GM12891 (cell line): ENCODE data around the gene HS3ST3B1.

ENCODE experiments used
- DNase-seq: peaks from one replicate; pipeline ENCODE4 v3.0.0; 2011; ENCODE audit warnings: low spot score; ENCODE audit not compliant: insufficient read length
- FAIRE-seq: peaks from 2 replicates; lab custom pipeline; 2011; peaks lifted over from hg19 to GRCh38; lab: Jason Lieb, UNC
- PAX5 ChIP-seq: IDR thresholded peaks from 2 replicates; pipeline ENCODE4 v1.6.1; 2011; ENCODE audit warnings: low read length, moderate library complexity, mild to moderate bottlenecking; ENCODE audit not compliant: insufficient read depth, severe bottlenecking
- POLR2A ChIP-seq: IDR thresholded peaks from 2 replicates; pipeline ENCODE4 v1.6.1; 2011; ENCODE audit warnings: low read depth, low read length, control low read depth
- POLR2AphosphoS5 ChIP-seq: IDR thresholded peaks from 2 replicates; pipeline ENCODE4 v1.6.1; 2011; ENCODE audit warnings: low read depth, low read length, control low read depth
- POU2F2 ChIP-seq: IDR thresholded peaks from 2 replicates; pipeline ENCODE4 v1.6.1; 2011; ENCODE audit warnings: low read depth, mild to moderate bottlenecking, control low read depth, low read length, moderate library complexity
- SPI1 ChIP-seq: IDR thresholded peaks from 2 replicates; pipeline ENCODE4 v1.6.1; 2011; ENCODE audit warnings: low read depth, low read length, control low read depth
- TAF1 ChIP-seq: IDR thresholded peaks from 2 replicates; pipeline ENCODE4 v1.6.1; 2011; ENCODE audit warnings: low read depth, low read length, control low read depth

The HS3ST3B1 gene

DNA sequence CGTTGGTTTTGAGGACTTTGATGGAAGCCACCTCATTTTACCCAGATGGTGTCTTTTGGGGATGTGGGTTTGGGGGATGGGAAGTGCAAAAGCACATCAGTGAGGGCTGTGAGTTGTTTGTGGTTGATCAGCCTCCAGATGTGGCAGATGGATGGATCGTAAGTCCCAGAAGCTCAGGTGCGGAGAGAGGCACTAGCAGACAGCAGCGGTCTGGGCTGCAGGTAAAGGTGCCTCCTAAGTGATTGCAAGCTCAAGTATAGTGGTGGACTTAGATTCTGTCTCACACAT lies 18.0 kb downstream of the HS3ST3B1 start:
- FAIRE-seq (no peak), DNase-seq (no peak)
- no peak for TF ChIP-seq SPI1
- TF ChIP-seq TAF1, result no peak
- TF ChIP-seq POLR2AphosphoS5, result no peak
- TF ChIP-seq POLR2A, result no peak
- TF ChIP-seq PAX5, result no peak
- TF ChIP-seq POU2F2, result no peak

DNA sequence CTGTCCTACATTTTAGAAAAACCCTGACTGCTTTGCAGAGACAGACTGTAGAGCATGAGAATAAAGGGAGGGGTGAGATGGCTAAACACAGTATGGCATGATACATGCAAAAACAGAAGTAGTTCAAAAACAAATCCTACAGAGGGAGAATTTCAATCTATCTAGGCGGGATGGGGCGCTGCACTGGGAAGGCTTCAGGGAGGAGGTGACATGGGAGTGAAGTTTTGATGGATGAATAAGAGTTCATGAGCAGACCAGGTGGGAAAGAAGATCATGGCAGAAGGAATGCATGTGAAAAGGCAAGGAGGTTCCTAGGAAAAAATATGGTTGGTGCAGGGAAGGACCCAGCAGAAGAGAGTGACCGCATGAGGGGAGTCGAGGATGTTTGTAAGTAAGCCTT lies 19.2 kb downstream of the HS3ST3B1 start:
- TF ChIP-seq PAX5, result no peak
- no peak for TF ChIP-seq POU2F2
- FAIRE-seq (no peak), DNase-seq (no peak)

DNA sequence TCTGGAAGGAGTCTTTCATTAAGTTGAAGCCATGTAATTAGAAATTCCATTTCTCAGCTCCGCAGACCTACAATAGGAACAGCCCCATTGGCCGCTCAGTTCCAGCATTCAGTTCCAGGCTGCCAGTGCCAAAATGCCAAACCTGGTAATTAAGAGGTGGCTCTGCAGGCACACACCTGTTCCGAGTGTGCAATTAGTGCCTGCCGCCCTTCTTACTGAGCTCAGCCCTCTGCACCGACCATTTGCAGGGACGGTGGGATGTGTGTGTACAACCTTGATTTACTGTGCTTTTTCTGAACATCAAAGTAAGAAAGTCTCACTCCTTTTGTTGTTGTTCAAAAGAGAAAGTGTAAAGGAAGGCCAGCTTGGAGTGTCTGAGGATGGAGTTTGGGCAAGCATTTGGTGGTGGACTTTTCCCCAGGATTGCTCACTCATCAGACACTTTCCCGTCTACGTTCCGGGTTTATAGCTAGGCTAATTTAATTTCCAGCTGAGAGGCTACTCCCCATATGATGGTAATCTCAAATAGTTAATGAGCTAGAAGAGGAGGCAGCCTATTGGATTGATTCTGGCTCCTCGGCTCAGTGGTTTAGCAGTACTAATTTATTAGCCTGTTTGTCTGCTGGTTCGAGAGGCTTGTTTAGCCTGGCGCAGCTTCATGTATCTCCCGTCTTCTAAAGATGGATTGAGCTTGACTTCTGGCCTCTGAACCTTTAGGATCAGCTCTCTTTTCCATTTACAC lies 20.0 kb downstream of the HS3ST3B1 start:
- no peak for FAIRE-seq

DNA sequence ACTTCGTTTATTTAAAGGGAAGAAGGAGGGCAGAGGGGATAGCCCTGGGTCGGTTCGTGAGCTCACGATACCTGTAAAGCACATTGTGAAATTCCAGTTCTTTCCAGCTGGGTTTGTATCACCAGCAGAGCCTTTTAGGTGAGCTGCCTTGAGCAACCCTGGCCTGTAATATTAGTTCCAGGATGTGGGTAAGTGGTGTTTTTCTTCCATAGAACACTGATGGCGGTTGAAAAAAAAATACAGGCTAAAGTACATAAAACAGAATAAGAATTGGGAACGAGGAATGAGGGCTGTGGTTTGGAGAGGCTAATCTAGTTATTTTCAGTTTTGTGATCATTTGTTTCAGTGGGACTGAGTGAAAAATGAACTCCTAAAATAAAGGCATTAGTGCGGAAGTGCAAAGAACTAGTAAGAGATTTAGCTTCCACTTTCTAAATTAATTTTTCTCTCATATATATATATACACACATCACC lies 20.6 kb downstream of the HS3ST3B1 start:
- no peak for TF ChIP-seq POLR2A
- no peak for DNase-seq
- FAIRE-seq, result no peak

More for the DNA sequence above, 20.0 kb downstream of the HS3ST3B1 start:
- TF ChIP-seq SPI1 (no peak), PAX5 (no peak), TAF1 (no peak), POLR2AphosphoS5 (no peak), POLR2A (no peak), POU2F2 (no peak)
- no peak for DNase-seq

DNA sequence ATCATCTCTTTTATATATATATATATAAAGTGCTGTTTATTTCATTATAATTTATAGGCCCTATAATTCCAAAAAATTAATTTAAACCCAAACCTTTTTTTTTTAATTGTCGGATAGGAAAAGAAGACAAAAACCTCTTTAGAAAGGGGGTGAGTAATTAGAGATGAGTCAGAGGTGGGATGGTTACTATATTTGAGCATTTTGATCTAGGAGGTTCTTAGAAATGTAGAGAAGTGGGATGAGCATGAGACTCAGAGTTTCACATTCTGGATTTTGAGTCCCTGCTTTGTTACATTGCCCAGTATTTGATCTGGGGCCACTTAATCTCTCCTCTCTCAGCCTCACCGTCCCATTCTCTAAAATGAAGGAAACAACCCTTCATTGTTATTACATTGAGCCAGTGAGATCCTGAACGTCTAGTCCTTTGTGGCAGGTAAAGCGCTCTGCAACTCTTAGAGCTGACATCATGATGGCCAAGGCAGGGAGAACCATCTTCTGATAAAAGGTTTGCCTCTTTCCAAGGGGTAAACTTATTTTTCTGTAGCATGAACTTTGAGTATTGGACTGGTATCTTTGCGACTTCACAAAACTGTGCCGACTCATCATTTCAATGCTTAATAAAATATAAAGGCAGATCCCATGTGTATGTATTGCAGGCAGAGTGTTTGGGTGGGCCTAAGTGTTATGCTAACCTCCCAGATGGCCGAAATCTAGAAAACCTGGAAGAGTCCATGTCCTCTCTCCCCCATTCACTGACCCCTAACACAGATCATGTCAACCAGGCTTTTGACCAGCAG lies 21.3 kb downstream of the HS3ST3B1 start:
- DNase-seq (no peak), FAIRE-seq (no peak)
- TF ChIP-seq PAX5 (no peak), POLR2AphosphoS5 (no peak), POLR2A (no peak), POU2F2 (no peak), TAF1 (no peak), SPI1 (no peak)

DNA sequence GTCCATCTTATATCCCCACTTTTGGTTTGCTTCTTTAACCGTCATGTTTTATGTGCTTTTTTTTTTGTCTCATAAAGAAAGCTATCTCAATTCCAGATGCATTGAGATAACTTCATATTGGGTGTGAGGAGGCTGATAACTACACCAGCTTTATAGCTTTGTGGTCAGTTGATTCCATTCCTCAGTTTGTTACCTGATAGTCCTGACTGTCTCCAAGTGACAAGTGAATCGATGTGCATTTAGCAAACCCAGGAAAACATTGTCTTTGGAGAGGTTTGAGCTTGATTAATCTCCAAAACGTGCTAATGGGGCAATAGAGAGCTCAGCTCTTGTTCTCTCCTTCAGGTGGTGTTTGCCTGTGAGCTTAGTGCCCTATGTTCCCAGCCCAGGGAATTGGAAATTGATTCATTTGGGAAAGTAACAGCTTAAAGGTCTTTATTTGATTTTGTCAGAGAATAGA lies 22.7 kb downstream of the HS3ST3B1 start:
- no peak for TF ChIP-seq POLR2AphosphoS5
- TF ChIP-seq PAX5, result no peak
- no peak for TF ChIP-seq SPI1
- no peak for TF ChIP-seq POU2F2
- TF ChIP-seq TAF1, result no peak
- TF ChIP-seq POLR2A, result no peak
- FAIRE-seq, result no peak
- DNase-seq, result no peak

DNA sequence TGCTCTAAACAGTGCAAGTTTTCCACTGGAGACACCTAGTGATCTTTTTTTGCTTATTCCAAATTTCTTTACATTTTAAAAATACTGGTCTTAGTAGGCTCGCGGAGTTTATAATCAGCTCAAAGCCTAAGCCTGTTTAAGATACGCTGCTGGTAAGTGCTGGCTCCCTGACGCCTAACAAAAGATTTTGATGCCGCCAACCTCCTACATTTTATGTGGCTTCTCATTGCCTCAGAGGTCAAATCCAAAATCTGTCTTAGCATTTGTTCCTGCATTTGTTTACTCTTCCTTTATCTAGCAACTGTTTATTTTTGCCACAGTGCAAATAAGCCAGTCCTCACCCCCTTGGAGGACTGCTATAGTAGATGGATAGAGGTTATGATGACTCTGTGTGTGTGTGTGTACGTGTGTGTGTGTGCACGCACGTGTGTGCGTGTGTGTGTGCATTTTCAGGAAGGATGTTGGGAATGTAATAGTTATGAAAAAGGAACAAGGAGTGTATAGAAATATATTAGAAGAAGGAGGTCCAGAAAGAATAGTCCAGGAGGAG lies 24.8 kb downstream of the HS3ST3B1 start:
- DNase-seq (no peak), FAIRE-seq (no peak)
- TF ChIP-seq POLR2AphosphoS5 (no peak), TAF1 (no peak), POLR2A (no peak), POU2F2 (no peak), PAX5 (no peak), SPI1 (no peak)

DNA sequence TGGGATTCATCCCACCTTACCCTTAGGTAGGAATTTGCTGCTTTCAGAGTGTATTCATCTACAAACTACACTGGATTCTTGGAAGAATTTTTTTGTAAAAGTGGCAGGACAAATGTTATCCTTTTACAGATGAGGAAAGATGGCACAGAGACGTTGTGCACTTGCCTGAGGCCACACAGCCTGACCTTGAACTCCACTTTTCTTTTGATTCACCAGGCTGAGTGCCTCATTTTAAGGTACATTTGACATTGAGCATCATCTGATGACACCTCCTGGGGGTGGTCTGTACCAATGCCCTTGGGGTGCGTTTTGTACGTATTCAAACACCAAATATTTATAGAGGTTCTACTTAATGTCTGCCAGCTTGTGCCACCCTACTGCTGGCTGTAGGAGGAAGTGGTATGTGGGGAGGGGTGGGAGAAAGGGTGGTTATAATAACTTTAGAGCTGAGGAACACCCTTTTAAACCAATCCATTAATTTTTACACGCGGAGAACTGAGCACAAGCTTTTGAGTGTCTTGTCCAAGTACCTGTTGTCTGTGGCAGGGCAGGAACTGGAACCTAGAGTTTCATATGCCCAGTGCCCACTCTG lies 29.1 kb downstream of the HS3ST3B1 start:
- FAIRE-seq, result no peak
- no peak for DNase-seq
- TF ChIP-seq POLR2AphosphoS5, result no peak
- no peak for TF ChIP-seq SPI1
- TF ChIP-seq PAX5, result no peak
- TF ChIP-seq TAF1, result no peak
- no peak for TF ChIP-seq POU2F2
- TF ChIP-seq POLR2A, result no peak

DNA sequence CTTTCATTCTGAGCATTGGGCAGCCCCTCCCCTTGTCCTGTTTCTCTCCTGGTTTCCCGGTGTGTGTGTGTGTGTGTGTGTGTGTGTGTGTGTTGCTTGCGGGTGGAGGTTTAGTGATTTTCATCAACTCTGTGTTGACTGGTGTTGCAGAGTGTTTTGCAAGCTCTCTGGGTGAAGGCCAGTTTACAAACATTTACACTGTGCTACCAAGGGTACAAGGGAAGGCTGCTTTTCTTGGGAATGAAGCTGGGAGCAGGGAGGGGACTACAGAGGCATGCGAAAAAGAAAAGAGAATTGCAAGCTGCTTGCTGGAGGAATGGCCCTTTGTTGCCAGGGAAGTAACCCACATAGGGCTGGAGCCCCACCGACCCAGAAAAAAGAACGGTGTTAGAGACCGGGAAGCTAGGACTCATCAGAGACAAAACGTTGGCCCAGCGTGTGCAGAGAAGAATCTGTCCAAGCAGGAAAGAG lies 29.6 kb downstream of the HS3ST3B1 start:
- no peak for DNase-seq
- no peak for TF ChIP-seq POLR2A
- TF ChIP-seq POU2F2, result no peak
- no peak for TF ChIP-seq SPI1
- TF ChIP-seq TAF1, result no peak
- FAIRE-seq, result no peak

DNA sequence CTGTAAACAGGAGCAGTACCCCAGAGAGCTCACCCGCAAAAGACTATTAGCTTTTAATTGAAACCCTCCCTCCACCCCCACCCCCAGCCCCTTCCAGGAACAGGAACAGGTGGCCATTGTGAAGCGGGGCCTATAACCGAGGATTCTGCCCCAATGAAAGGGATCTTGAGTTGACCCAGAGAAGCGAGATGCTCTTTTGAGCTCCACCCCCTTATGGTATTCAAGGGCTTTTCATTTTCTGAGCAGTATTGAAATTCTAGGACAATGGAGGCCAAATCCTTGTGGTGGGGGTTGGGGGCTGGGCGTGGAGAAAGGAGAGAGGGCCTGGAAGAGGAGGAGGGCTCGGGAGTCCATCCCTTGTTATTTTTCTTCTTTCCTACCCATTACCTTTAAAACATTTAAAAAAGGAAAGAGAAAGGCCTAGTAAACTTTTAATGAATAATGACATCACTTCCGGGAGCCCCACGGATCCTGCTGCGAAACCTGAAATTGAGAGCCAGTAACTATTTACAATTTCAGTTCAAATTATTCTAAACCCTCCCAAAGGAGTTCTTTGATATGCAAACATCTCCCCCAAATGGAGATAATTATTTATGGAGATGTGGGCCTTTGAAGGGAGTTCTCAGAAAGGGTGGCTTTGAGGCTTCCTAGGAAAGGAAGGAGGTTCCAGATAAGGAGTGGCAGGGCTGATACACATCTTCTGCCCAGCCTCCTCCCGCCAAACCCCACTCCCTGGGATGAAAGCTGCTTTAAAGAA lies 30.5 kb downstream of the HS3ST3B1 start:
- no peak for TF ChIP-seq TAF1
- TF ChIP-seq POLR2A, result no peak
- TF ChIP-seq POU2F2, result no peak
- TF ChIP-seq SPI1, result no peak
- TF ChIP-seq POLR2AphosphoS5, result no peak
- TF ChIP-seq PAX5, result no peak
- DNase-seq, result no peak
- no peak for FAIRE-seq
